GM13976 (cell line): ENCODE results near the gene TPRG1.

ENCODE experiments used
- DNase-seq: peaks from one replicate; pipeline ENCODE4 v3.0.0; 2012; ENCODE audit warnings: low spot score
- in situ Hi-C: fragments of 300-500 bp; cut with MboI; formaldehyde crosslinking; loops from one replicate; pipeline ENCODE4 v1.12.0; 2022; ENCODE audit warnings: low sequenced_read_pairs, mixed read lengths, inconsistent platforms; ENCODE audit not compliant: unreplicated experiment
- TF ChIP-seq, protein P1 (sequence below): IDR thresholded peaks from 2 replicates; pipeline ENCODE4 v1.5.1; 2012; ENCODE audit warnings: borderline replicate concordance, mild to moderate bottlenecking; ENCODE audit not compliant: insufficient read depth; ENCODE audit errors: extremely low read depth, missing control alignments, control extremely low read depth

Gene TPRG1

DNA sequence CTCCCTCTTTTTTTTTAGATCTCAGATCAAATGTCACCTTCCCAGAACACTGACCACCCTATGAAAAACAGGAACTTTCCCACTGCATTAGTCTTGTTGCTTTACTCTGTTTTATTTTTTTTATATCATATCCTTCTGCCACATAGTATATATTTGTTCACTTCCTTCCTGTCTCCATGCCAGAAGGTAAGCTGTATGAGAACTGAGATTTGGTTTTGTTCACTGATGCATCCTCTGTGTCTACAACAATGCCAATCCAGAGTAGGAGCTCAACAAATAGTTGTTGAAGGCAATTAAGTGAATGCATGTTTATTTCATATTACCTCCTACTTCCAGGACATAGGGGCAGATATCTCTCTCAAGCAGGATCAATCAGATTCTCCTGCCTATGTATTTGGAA lies 114.4 kb downstream of the TPRG1 start:
- no peak for DNase-seq
- in situ Hi-C loops: no loop called here
- TF ChIP-seq, protein P1, sequence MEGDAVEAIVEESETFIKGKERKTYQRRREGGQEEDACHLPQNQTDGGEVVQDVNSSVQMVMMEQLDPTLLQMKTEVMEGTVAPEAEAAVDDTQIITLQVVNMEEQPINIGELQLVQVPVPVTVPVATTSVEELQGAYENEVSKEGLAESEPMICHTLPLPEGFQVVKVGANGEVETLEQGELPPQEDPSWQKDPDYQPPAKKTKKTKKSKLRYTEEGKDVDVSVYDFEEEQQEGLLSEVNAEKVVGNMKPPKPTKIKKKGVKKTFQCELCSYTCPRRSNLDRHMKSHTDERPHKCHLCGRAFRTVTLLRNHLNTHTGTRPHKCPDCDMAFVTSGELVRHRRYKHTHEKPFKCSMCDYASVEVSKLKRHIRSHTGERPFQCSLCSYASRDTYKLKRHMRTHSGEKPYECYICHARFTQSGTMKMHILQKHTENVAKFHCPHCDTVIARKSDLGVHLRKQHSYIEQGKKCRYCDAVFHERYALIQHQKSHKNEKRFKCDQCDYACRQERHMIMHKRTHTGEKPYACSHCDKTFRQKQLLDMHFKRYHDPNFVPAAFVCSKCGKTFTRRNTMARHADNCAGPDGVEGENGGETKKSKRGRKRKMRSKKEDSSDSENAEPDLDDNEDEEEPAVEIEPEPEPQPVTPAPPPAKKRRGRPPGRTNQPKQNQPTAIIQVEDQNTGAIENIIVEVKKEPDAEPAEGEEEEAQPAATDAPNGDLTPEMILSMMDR: no peak

DNA sequence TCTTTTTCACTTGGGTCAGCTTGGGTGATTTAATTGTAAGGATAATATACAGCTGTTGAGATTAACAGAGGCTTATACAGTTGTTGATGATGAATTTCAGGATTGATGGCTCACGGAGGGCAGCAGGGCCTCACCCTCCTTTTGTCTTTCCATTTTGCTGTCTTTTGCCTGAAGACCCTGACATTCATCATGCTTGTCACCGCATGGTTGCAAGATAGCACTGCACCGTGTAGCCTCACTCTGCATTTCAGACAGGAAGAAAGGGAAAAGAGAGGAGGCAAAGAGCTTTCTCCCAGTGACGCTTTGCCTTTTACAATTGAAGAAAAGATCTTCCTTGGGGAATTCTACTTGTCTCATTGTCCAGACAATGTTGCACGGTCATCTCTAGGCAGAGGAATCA lies 115.1 kb downstream of the TPRG1 start:
- TF ChIP-seq, protein P1: no peak
- in situ Hi-C loops: no loop called here
- no peak for DNase-seq

DNA sequence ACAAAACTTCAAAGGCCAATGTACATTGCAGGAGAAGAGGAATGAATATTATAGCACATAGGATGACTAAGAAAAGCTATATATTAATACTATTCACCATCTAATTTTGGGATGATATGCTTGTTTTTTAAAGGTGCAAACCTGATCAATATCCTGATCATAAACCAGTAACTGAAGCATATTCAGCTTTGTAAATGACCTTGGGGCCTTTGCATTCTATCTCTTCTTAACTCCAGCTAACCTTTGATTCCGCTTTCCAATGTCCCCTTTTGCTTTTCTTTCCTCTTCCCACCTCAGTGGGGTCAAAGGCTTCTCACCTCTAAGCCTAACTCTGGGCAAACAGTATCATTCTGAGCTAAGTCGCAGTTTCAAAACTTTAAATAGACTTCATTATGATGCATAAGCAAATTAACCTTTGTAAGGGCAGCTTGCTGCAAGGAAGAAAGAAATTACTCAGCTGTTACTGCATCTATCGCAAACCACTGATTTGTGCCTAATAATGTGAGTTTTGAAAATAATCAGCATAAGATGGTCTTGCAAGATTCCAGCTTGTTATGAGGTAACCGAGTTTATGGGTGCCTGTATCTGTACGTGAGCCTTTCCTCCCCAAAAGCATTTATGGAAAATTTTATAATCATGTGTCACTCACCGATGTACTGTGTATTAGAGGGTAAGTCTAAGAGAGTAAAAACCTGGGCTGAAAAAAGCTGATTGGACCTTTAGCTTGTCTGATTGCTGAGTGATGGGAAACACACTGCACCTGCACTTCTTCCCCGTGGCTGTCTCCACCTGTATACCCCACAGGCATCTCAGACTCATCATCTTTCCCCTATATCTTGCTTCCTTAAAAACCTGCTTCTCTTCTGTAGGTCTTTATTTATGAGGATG lies 116.8 kb downstream of the TPRG1 start:
- in situ Hi-C loops: no loop called here
- peak; percentile 60 for DNase-seq
- TF ChIP-seq, protein P1: no peak

DNA sequence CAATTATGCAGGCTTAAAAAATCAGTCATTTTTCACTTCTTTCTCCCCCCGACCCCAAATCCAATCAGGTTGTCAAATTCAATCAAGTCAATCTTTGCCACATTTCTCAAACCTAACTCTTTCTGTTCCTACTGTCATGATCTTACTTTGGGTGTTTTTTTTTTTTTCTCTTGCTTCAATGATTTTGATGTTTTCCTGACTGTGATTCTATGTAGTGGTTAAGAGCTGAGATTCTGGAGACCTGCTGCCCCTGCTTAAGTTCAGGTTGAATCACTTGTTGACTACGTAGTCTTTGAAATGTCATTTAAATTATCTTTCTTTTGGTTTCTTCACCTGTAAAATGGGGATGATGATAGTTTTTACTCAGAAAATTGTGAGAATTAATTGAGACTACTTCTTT lies 117.5 kb downstream of the TPRG1 start:
- TF ChIP-seq, protein P1: no peak
- DNase-seq: no peak
- in situ Hi-C loops: no loop called here

DNA sequence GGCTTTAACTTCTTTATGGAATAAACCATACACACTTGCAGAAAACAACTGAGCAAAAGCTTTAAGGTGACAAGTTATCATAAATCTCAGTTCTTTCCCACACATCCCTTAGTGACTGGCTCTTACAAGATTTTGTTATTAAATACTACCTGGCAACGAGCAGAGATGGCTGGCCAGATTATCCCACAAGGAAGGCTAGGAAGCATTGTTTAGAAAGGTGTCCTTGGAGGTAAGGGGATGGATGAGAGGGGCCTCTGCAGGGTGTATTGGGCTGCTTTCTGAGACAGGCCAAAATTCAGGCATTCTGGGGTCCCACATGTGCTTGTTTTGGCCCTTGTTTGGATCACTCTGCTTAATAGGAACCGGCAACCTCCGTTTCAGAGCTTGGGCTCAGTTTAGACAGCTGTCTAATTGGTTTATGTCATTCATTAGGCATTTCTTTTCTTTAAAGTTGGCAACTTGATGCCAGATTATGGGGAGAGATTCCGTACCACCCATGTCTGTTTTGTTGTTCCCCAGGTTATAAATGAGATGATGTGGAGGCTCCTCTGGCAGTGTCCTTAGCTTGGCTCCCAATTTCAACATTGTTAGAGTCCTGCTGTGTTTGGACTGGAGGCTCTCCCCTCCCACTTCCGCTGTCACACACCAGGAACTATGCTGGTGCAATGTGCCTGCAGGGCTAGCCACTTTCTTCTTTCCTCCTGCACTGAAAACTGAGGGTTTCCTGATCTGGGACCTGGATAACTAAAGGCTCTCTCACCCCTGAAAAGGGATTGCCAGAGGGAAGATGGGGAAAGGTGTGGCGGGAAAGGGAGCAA lies 121.1 kb downstream of the TPRG1 start:
- DNase-seq: no peak
- in situ Hi-C loops: no loop called here
- TF ChIP-seq, protein P1: no peak

DNA sequence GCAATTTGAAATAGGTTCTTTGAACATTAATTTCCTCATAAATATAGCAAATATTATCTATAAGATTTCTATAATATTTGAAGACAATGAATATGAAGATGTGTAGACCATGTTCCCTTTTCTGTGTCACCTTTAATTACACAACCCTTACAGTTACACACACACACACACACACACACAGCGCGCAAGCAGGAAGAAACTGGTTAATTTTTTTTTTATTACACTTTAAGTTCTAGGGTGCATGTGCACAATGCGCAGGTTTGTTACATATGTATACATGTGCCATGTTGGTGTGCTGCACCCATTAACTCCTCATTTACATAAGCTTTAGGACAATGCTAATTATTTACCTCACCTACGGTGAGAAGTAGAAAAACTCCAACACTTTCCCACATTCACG lies 122.9 kb downstream of the TPRG1 start:
- in situ Hi-C loops: no loop called here
- TF ChIP-seq, protein P1: no peak
- DNase-seq: no peak
